Muscle of back (tissue), 11 donors: ENCODE results near the gene TBC1D16. TPM values are rescaled to one million over a fixed set of nuclear protein-coding genes. Genes with fewer than 3 reads are reported as not detected.

Experiments used
- DNase-seq, 3 donors: peaks; one replicate each; pipeline versions ENCODE4 v3.0.0 to v3.0.0-alpha.2; 2013
- polyA plus RNA-seq, 10 donors: library from polyadenylated mRNA; unstranded; fragments of 120-200 nt; gene quantifications; one replicate each; pipeline ENCODE4 v1.2.1, GENCODE V29; 2013; ENCODE audit not compliant: insufficient read length in 10 of 10

Gene TBC1D16
- polyA plus RNA-seq, 10 donors: 25.0 to 38.9 (median 29.8) TPM

DNA sequence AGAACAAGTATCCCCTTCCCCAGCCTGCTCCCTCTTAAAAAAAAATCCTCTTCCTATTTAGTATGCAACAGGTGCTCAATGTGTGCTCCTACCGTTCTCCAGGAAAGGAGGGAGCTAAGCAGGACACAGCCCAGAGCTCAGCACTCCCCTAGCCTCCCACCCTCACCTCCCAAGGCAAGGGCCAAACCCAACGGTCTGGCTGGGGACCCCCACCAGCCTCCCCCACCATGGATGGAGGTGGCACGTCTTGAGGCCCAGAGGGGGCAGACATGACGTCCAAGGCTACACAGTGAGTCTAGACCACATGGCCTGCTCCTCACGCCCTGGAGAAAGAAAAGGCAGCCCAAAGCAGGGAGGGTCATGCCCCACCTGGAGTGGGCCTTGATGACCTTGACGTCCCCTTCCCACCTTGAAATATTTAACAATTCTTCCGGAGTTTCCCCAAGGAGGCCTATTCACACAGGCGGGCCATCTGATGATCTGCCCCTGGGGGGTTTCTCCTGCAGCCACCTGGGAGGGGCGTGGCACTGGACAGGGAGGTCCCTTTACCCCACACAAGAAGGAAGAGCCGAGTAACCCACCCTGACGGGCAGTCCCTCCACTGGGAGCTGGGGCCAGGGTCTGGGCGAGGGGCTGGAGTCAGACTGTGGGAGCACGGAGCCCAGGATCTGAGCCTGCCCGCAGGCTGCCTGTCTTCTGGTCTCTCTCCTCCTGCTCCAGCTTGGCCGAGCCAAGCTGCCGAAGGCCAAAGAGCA, 107.0 kb downstream of the TBC1D16 start:
- no peak for DNase-seq

- no peak for DNase-seq
Observed at GRCh38 chr17:79927688-79928501, 107.8 kb downstream of the TBC1D16 start.

DNA sequence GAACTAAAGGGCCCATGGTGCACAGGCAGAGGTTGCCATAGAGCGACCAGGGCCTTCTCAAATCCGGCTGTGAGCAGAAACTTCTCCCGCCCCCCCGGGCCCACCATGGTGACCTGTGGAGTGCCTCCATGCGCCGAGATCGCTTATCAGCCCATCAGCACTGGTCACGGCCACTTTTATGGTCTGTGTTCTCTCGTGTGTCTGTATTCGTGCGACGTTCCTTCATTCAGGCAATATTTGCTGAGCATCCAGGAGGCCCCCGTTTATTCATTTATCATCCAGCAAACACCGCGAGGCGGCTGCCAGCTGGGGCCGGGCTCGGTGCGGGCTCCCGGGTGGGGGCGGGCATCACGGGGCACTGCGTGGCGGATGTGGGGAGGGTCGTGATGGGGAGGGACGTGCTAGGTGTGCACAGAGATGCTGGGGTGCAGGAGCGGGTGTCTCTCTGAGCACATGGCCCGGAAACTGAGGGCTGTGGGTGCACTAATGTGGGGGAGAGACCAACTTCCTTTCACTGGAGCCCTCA, 108.5 kb downstream of the TBC1D16 start:
- no peak for DNase-seq

- no peak for DNase-seq
Observed at GRCh38 chr17:79926605-79927135, 109.0 kb downstream of the TBC1D16 start.

DNA sequence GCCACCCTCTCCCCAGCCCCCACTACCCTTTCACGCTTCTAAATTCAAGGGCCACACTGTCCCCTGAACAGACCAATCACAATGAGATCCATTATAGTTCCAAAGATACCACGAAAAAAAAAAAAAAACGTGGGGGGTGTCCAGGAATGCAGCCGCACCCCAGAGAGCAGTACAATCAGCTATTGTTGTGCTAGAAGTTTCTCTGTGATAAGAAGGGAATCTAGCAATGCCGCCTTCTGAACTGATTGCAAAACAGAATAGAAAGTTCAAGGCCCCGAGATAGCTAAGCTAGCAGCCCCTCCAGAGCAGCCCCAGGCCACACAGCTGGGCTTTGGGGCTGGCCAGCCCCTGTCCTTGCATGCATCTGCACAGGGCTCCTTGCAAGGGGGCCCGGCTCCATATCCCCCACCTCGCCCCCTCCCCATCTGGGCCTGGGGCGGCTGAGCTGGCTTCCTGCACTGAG, 109.5 kb downstream of the TBC1D16 start:
- DNase-seq: no peak

- DNase-seq: peak; percentile 68 to 76 (median 69)
Observed at GRCh38 chr17:79925242-79925957, 110.3 kb downstream of the TBC1D16 start.

GRCh38 chr17:79924639-79924976, 111.1 kb downstream of the TBC1D16 start:
- DNase-seq: no peak

- peak in 1 of 3 donors; percentile 8 for DNase-seq
Observed at GRCh38 chr17:79923974-79924638, 111.6 kb downstream of the TBC1D16 start.

GRCh38 chr17:79922798-79923197, 112.9 kb downstream of the TBC1D16 start:
- peak in 1 of 3 donors; percentile 5 for DNase-seq

DNA sequence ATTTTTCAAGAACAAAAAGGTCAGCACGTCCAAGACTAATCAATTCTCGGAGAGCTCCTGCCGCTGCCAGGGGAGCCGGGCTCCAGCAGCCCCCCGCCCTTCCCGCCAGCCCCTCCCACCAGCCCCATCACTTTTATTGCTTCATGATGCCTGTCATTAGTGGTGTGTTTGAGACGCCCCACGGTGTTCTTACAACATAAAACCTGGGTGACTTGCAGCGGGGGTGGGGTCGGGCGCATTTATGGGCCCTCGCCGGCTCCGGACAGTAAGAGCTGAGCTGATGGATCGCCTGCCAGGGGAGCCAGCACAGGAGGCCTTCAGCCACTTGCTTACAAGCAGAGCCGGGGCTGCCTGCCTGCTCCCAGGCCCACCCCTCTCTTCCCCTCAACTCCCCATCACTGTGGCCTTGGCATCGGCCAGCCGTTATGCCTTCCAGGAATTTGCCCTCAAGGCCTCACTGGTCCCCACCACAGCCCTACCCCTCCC, 113.5 kb downstream of the TBC1D16 start:
- peak in 1 of 3 donors; percentile 37 for DNase-seq

- DNase-seq: no peak
Observed at GRCh38 chr17:79921411-79922115, 114.1 kb downstream of the TBC1D16 start.

DNA sequence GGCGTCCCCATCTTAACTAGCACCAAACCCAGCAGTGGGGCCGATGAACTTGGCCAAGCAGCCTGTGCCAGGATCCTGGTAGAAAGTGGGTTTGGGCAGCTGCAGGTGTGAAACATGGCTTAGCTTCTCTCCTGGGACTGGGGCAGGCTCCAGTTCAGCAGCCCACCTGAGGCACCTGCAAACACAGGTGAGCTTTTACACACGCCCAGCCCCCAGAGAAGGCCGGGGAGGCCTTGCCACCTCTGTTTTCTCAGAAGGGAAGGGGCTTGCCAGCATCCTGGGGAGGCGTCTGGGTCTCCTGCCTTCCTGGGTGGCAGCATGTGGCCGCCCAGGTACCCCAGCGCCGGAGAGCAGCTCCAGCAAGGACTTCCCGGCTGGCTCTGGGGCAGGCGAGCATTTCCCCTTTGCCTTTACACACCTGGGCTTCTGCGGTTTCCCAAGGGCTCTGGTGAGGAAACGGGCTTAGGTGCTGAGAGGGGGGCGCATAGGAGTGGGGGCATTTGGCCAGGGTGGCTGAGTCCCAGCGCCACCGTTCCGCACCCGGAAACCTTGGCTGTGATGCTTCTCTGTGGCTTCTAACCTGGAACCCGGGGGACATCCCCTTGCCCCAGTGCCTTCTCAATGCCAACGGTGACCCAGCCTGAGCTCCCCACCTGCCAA, 114.8 kb downstream of the TBC1D16 start:
- no peak for DNase-seq

- no peak for DNase-seq
Observed at GRCh38 chr17:79919862-79920720, 115.6 kb downstream of the TBC1D16 start.

- DNase-seq: peak; percentile 51 to 78 (median 75)
Observed at GRCh38 chr17:79919164-79919585, 116.5 kb downstream of the TBC1D16 start.

- no peak for DNase-seq
Observed at GRCh38 chr17:79918581-79919163, 117.0 kb downstream of the TBC1D16 start.

DNA sequence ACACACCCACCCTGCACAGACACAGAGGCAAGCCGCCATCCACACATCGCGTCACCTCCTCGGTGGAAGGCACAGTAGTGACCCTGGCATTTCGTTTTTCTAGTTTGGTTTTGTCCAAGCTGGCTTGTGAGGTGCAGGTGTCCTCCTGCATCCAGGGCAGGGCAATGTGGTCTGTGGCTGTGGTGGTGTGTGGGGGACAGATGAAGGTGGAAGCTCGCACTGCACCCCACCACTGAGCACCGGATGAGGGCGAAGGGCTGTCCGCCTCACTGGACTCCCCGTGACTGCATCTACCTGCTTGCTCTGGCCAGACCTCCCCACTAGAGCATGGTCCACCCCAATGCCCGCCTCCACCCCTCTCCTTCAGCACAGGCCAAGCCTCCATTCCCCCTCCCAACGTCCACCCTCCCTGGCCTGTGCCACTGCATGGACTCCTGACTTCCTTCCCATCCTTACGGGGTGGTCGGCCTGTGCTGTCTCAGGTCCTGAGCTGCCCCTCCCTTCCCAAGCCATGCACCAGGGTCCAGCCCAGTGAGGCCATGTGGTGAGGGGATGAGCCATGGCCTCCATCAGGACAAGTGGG, 117.7 kb downstream of the TBC1D16 start:
- no peak for DNase-seq

- no peak for DNase-seq
Observed at GRCh38 chr17:79916991-79917901, 118.4 kb downstream of the TBC1D16 start.
